HL-60 (cell line): Measurements from ENCODE around the gene BAAT.
A peak's percentile ranks its signal among the peaks of the same experiment; 100 is the strongest.

ENCODE experiments used
- DNase-seq, 2 experiments: peaks; one replicate each; pipeline ENCODE4 v3.0.0-alpha.2; 2010 to 2020; ENCODE audit warnings: low read depth in 1 of 2, low spot score in 1 of 2
- H3K27ac ChIP-seq: fragments of 250-450 bp; sonication (Bioruptor Pico); replicated peaks from 2 replicates; pipeline ENCODE4 v1.5.1; 2020; ENCODE audit warnings: mild to moderate bottlenecking, moderate library complexity
- H3K27me3 ChIP-seq: fragments of 250-450 bp; sonication (Bioruptor Pico); 2 replicates; pipeline ENCODE4 v1.5.1; 2021; ENCODE audit warnings: mild to moderate bottlenecking, moderate library complexity; ENCODE audit not compliant: insufficient read depth, poor library complexity, severe bottlenecking
- H3K4me3 ChIP-seq: replicated peaks from 2 replicates; pipeline ENCODE4 v1.5.1; 2011; ENCODE audit warnings: mild to moderate bottlenecking, control low read depth, low read length; ENCODE audit not compliant: insufficient read depth
- GABPA ChIP-seq: IDR thresholded peaks from 2 replicates; pipeline ENCODE4 v1.6.1; 2012; ENCODE audit warnings: low read depth
- POLR2AphosphoS5 ChIP-seq: IDR thresholded peaks from 2 replicates; pipeline ENCODE4 v1.6.1; 2012; ENCODE audit warnings: low read depth
- SPI1 ChIP-seq: IDR thresholded peaks from 2 replicates; pipeline ENCODE4 v1.6.1; 2012; ENCODE audit warnings: low read depth, mild to moderate bottlenecking, borderline replicate concordance
- TF ChIP-seq, protein P1 (sequence below): IDR thresholded peaks from 2 replicates; pipeline ENCODE4 v1.6.1; 2012; ENCODE audit warnings: low read depth; ENCODE audit not compliant: insufficient replicate concordance
- TF ChIP-seq, protein P2 (sequence below): IDR thresholded peaks from one replicate; pipeline ENCODE4 v1.5.1; 2011; ENCODE audit warnings: low read length, control low read depth, inconsistent platforms; ENCODE audit not compliant: insufficient read depth

BAAT gene

DNA sequence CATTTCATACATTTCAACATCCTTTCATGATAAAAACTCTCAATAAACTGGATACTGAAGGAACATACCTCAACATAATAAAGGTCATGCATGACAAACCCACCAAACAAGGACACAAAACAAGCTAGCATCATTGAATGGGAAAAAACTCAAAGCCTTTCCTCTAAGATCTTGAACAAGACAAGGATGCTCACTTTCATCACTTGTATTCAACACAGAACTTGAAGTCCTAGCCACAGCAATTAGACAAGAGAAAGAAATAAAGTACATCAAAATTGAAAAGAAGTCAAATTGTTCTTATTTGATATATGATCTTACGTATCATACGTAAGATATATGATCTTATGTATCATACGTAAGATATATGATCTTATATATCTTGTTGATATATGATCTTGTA is 8.3 kb upstream of the BAAT start:
- TF ChIP-seq, protein P1, sequence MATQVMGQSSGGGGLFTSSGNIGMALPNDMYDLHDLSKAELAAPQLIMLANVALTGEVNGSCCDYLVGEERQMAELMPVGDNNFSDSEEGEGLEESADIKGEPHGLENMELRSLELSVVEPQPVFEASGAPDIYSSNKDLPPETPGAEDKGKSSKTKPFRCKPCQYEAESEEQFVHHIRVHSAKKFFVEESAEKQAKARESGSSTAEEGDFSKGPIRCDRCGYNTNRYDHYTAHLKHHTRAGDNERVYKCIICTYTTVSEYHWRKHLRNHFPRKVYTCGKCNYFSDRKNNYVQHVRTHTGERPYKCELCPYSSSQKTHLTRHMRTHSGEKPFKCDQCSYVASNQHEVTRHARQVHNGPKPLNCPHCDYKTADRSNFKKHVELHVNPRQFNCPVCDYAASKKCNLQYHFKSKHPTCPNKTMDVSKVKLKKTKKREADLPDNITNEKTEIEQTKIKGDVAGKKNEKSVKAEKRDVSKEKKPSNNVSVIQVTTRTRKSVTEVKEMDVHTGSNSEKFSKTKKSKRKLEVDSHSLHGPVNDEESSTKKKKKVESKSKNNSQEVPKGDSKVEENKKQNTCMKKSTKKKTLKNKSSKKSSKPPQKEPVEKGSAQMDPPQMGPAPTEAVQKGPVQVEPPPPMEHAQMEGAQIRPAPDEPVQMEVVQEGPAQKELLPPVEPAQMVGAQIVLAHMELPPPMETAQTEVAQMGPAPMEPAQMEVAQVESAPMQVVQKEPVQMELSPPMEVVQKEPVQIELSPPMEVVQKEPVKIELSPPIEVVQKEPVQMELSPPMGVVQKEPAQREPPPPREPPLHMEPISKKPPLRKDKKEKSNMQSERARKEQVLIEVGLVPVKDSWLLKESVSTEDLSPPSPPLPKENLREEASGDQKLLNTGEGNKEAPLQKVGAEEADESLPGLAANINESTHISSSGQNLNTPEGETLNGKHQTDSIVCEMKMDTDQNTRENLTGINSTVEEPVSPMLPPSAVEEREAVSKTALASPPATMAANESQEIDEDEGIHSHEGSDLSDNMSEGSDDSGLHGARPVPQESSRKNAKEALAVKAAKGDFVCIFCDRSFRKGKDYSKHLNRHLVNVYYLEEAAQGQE: no peak
- TF ChIP-seq POLR2AphosphoS5: no peak
- TF ChIP-seq, protein P2, sequence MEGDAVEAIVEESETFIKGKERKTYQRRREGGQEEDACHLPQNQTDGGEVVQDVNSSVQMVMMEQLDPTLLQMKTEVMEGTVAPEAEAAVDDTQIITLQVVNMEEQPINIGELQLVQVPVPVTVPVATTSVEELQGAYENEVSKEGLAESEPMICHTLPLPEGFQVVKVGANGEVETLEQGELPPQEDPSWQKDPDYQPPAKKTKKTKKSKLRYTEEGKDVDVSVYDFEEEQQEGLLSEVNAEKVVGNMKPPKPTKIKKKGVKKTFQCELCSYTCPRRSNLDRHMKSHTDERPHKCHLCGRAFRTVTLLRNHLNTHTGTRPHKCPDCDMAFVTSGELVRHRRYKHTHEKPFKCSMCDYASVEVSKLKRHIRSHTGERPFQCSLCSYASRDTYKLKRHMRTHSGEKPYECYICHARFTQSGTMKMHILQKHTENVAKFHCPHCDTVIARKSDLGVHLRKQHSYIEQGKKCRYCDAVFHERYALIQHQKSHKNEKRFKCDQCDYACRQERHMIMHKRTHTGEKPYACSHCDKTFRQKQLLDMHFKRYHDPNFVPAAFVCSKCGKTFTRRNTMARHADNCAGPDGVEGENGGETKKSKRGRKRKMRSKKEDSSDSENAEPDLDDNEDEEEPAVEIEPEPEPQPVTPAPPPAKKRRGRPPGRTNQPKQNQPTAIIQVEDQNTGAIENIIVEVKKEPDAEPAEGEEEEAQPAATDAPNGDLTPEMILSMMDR: no peak
- no peak for TF ChIP-seq GABPA
- TF ChIP-seq SPI1: no peak
- Histone ChIP-seq H3K27me3 (no peaks in the 10 kb centered on the region), H3K4me3 (no peak overlapping the region), H3K27ac (no peak overlapping the region)
- no peak for DNase-seq

DNA sequence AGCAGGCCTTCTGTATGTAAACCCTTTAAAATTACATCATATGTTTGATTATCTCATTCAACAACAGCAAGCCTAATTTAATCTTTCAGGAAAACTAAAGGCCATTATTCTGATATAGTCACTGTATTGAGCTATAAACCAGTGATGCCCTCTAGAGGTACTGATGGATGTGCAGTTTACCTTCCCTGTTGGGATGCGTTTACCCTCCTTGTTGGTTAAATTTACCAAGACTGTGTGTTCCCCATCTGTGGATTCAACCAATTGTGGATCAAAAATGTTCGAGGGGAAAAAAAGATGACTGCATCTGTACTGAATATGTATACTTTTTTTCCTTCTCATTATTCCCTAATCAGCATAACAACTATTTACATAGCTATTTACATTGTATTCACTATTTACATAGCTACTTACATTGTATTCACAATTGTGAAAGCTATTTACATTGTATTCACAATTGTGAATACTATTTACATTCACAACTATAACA is 3.7 kb upstream of the BAAT start:
- DNase-seq: no peak
- H3K4me3 ChIP-seq: no peak overlapping the region
- no peak overlapping the region for H3K27ac ChIP-seq
- TF ChIP-seq, protein P1: no peak
- TF ChIP-seq SPI1: no peak
- H3K27me3 ChIP-seq: no peaks in the 10 kb centered on the region

DNA sequence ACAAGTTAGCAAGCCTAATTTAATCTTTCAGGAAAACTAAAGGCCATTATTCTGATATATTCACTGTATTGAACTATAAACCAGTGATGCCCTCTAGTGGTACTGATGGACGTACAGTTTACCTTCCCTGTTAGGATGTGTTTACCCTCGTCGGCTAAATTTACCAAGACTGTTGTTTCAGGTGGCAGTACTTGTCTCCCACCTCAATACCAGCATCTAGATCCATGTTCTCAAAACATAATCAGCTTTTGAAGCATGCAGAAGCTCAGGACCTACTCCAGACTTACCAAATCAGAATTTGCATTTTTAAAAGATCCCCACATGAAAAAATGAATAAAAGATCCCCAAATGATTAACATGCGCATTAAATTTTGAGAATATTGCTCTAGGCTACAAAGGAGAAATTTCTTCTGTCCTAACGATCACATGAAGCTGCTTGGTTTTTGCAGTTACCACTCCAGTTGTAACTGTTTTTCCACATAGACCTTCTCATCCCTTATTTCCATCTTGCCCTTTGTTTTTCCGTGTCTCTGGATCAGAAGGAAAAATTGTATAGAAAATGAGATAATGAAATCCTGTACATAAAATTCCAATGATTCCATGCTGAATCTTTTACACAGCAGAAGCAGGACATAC is 3.2 kb upstream of the BAAT start:
- TF ChIP-seq, protein P2: peak; percentile 49
- TF ChIP-seq, protein P1: no peak
- H3K27ac ChIP-seq: no peak overlapping the region
- H3K4me3 ChIP-seq: no peak overlapping the region
- H3K27me3 ChIP-seq: no peaks in the 10 kb centered on the region
- DNase-seq: no peak

DNA sequence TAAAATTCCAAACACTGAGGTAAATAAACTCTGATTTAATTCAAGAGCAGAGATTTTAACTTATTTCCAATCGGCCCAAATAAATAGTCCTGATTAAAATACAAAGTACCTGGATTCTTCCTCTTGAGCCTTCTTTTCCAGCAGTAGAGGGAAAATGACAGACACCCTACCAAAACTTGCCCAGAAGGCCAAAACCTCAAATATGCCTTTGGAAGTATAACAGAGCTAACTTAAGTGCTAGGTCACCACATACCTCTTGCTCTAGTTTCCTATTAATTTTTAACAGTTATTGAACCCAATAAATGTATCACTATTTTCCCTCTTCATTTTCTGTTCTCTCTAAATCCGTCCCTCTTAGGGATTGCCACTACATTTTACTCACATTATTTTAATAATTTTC is 1.4 kb downstream of the BAAT start:
- no peak overlapping the region for H3K4me3 ChIP-seq
- no peak for DNase-seq
- TF ChIP-seq GABPA (no peak), POLR2AphosphoS5 (no peak), SPI1 (no peak)
- TF ChIP-seq, protein P1: no peak
- TF ChIP-seq, protein P2: no peak
- no peak overlapping the region for H3K27ac ChIP-seq
- no peaks in the 10 kb centered on the region for H3K27me3 ChIP-seq
